Daoy (cell line): ENCODE results near the gene WWOX. TPM values are rescaled to one million over a fixed set of nuclear protein-coding genes. Genes with fewer than 3 reads are reported as not detected.

Experiments
- DNase-seq: peaks from one replicate; pipeline ENCODE4 v3.0.0-alpha.2; 2015; ENCODE audit warnings: low read depth
- total RNA-seq: library from RNA; depleted of rRNA; stranded (reverse); fragments of >200 nt; shearing (Covaris generic); gene quantifications from 2 replicates; pipeline ENCODE4 v1.2.3, GENCODE V29; 2014

The WWOX gene
- total RNA-seq, 1 experiment from 2014 or later = 21.1 TPM

GRCh38 chr16:78194948-78195347, 95.5 kb downstream of the WWOX start:
- DNase-seq = no peak

GRCh38 chr16:78195797-78196196, 96.3 kb downstream of the WWOX start:
- DNase-seq = no peak

GRCh38 chr16:78196502-78196901, 97.0 kb downstream of the WWOX start:
- DNase-seq = no peak

GRCh38 chr16:78198288-78198687, 98.8 kb downstream of the WWOX start:
- no peak for DNase-seq

GRCh38 chr16:78199325-78200022, 100.0 kb downstream of the WWOX start:
- DNase-seq = no peak

- no peak for DNase-seq
Observed at GRCh38 chr16:78200023-78200389, 100.6 kb downstream of the WWOX start.

GRCh38 chr16:78200623-78201096, 101.2 kb downstream of the WWOX start:
- no peak for DNase-seq

GRCh38 chr16:78205506-78205905, 106.1 kb downstream of the WWOX start:
- no peak for DNase-seq

- DNase-seq = no peak
Observed at GRCh38 chr16:78206623-78207223, 107.3 kb downstream of the WWOX start.

- DNase-seq = peak; percentile 55
Observed at GRCh38 chr16:78209951-78210661, 110.7 kb downstream of the WWOX start.

- DNase-seq = no peak
Observed at GRCh38 chr16:78211020-78211599, 111.7 kb downstream of the WWOX start.

GRCh38 chr16:78211946-78212345, 112.5 kb downstream of the WWOX start:
- no peak for DNase-seq

GRCh38 chr16:78212674-78213073, 113.2 kb downstream of the WWOX start:
- no peak for DNase-seq

GRCh38 chr16:78213751-78214150, 114.3 kb downstream of the WWOX start:
- no peak for DNase-seq

GRCh38 chr16:78215222-78215621, 115.8 kb downstream of the WWOX start:
- no peak for DNase-seq

- peak; percentile 10 for DNase-seq
Observed at GRCh38 chr16:78216166-78216745, 116.8 kb downstream of the WWOX start.

- no peak for DNase-seq
Observed at GRCh38 chr16:78217276-78217675, 117.8 kb downstream of the WWOX start.

- no peak for DNase-seq
Observed at GRCh38 chr16:78218279-78218678, 118.8 kb downstream of the WWOX start.

GRCh38 chr16:78218856-78219651, 119.6 kb downstream of the WWOX start:
- no peak for DNase-seq

GRCh38 chr16:78220571-78220970, 121.1 kb downstream of the WWOX start:
- DNase-seq = no peak

GRCh38 chr16:78221892-78222291, 122.4 kb downstream of the WWOX start:
- no peak for DNase-seq
